Smooth muscle cell of the brain vasculature (primary cell): ENCODE measurements around the gene NOC4L.

ENCODE experiments used
- DNase-seq: peaks from one replicate; pipeline ENCODE4 v3.0.0-alpha.2; 2012; ENCODE audit warnings: low read depth, low spot score

Gene NOC4L

DNA sequence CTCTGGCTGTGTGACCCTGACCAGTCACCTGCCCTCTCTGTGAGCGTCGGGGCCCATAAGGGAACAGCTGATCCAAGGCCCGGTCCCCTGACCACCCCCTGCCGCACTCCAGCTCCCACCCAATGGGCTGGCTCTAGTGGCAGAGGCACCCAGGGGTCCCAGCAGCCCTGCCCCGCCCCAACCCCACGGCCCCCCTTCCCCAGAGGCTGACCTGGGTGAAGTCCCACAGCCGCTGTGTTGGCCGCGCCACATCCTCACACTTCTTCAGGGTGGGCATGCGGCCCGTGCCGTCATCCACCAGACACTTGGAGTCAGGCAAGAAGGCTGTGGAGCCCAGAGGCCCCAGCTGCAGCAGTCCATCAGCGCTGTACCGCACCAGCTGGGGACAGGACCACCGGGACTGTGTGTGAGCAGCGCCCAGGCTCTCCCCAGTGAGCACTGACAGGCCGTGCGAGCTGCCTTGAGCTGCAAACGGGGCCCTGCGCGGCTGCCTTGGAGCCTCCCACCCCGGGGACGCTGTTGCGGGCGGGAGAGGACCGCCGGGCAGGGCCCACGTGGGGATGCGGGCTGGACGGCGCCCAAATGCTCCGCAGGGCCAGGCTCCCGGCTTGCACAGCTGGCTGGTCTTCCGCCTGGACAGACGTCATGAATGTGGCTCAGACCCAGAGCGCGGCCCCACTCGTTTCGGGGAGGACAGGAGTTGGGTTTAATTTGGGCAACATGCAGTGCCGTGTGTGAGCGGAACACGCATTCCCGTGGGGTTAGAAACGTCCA lies 53.5 kb downstream of the NOC4L start:
- DNase-seq, result no peak

DNA sequence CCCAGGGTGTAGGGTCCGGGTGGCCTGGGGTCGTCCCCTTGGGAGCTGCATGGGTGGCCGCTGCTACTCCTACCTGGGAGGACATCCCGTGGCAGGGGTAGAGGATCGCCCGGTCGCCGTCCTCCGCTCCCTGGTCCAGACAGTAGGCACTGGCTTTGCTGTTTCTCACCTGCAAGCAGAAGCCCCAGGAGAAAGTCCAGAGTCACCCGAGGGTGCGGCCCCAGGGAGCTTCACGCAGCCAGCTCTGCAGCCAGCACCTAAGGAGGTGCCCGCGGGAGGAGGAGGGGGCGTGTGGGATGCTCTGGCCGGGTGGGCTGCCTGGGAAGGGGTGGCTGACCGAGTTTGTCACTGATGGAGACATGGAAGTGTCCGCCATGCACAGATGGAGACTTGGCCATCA lies 54.8 kb downstream of the NOC4L start:
- no peak for DNase-seq

DNA sequence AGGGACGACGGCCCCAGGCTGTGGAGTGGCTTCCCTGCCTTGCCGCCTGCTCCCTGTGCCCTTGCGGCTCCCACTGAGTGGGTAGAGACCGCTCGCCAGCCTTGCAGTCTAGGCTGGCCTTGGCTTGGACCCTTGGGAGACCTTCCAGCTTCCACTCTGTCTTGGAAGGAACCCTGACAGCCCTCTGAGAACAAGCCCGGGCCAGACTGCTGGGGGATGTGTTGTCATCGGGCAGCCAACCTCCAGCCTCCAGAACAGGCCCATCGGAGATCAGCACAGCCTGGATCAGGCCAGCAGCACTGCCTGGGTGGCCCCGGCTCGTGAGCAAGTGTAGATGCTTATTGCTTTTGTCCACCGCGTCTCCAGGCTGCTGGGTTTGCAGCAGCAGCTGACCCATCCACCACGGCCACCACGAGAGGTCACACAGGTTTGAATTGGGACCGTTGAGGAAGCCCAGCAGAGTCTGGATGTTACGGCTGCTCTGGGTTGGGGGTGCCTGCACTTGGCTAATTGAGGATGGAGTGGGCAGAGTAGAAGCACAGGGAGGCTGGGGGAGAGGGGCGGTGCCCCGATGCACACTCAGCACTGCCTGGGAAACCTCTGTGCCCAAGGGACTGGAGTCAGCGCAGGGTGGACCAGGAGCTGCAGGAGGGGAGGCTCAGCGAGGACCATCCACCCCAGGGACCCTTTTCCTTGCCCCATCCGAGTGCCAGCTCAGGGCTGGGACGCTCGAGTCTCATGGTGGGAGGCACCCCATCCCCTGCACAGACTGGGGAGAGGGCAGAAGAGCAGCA lies 55.5 kb downstream of the NOC4L start:
- DNase-seq, result no peak

DNA sequence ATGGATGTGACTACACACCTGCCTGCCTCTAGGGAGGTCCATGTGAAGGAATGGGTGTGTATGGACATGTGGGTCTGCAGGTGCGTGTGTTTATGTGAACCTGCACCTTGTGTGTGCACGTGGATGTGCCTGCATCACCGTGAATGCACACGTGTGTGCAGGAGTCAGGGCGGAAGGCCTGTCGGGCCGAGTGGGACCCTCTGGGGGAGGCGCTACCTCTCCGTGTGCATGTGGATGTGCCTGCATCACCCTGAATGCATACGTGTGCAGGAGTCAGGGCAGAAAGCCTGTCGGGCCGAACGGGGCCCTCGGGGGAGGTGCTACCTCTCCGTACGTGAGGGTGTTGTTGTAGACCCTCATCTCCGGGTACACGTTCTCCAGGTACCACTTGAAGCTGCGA lies 56.5 kb downstream of the NOC4L start:
- no peak for DNase-seq

DNA sequence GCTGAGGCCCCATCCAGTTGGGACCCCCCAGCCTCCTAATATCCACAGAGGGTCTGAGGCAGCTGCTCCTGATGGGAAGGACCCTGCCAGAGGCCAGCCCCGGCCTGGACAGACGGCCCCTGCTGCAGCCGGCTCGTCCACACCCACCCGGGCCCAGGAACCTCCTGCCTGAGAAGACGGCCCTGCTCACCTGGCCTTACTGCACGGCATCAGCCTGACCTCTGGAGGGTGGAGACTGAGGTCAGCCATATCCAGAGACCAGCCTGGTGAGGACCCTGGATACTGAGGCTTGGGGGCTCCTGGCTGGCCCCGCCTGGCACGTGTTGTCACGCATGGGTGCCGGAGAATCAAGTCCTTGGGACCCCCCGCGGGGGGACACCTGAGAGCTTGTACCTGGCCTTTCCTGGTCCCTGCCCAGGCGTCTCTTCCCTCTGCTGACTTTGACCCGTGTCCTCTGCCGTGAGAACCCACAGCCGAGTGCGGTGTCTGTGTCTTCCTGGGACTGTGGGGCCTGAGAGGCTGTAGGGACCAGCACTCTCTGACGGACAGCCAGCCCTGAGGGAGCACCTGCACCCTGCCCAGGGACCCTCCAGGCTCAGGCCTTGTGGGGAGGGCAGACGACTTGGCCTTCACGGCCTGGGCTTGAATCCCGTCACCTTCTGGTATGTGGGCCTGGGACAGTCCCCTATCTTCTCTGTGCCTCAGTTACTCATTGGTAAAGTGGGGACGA lies 57.3 kb downstream of the NOC4L start:
- no peak for DNase-seq
